ENCODE results near the gene KIF26A. TPM values are rescaled to one million over a fixed set of nuclear protein-coding genes. Genes with fewer than 3 reads are reported as not detected.
"Not testable (repeated sequence)": the region's sequence is repeated elsewhere in the genome, so short reads cannot be mapped to it uniquely, and the experiment has no call there.

Gene KIF26A
- total RNA-seq, 1 experiment from 2014 or later = 68.2 TPM

- H3K36me3 ChIP-seq = peaks cover 16% of the 10 kb centered on the region
- DNase-seq; H3K27ac ChIP-seq; H3K4me3 ChIP-seq; H3K27me3 ChIP-seq; H3K9me3 ChIP-seq (replicated peaks): not testable (repeated sequence)
- H3K4me1 ChIP-seq = peaks cover 33% of the 10 kb centered on the region
These were observed 87.1 kb downstream of the KIF26A start for GRCh38 chr14:104225278-104226190.

- peaks cover 26% of the 10 kb centered on the region for H3K36me3 ChIP-seq
- 0 out of 2 replicates have a peak, but pooled peaks cover 6% of the 10 kb centered on the region for H3K9me3 ChIP-seq (replicated peaks)
- peaks cover 21% of the 10 kb centered on the region for H3K4me1 ChIP-seq
- no peak for DNase-seq
- no peaks in the 10 kb centered on the region for H3K27me3 ChIP-seq
- H3K4me3 ChIP-seq = no peak overlapping the region
- no peak overlapping the region for H3K27ac ChIP-seq
These were observed 88.3 kb downstream of the KIF26A start for GRCh38 chr14:104226421-104227383.

DNA sequence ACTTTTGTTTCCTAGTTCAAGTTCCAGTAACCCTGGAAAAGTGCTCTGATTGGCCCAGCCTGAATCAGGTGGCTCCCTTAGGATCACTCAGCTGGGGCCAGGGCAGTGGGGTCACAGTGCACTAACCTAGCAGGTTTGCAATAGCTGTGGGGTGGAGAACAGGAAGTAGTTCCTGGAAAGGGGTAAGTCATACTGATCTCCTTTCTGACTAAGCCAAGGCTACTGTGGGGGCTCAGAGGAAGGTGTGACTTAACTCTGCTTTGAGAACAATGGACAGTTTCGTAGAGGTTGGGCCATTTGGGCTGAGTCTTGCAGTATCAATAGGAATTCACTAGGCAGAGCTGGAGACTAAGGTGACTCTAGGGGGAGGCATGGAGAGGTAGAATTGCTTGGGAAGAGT lies 89.4 kb downstream of the KIF26A start:
- no peaks in the 10 kb centered on the region for H3K27me3 ChIP-seq
- peaks cover 10% of the 10 kb centered on the region for H3K4me1 ChIP-seq
- no peak overlapping the region for H3K27ac ChIP-seq
- H3K36me3 ChIP-seq = peaks cover 36% of the 10 kb centered on the region
- H3K4me3 ChIP-seq = no peak overlapping the region
- no peak for DNase-seq
- peaks cover 15% of the 10 kb centered on the region for H3K9me3 ChIP-seq (replicated peaks)

DNA sequence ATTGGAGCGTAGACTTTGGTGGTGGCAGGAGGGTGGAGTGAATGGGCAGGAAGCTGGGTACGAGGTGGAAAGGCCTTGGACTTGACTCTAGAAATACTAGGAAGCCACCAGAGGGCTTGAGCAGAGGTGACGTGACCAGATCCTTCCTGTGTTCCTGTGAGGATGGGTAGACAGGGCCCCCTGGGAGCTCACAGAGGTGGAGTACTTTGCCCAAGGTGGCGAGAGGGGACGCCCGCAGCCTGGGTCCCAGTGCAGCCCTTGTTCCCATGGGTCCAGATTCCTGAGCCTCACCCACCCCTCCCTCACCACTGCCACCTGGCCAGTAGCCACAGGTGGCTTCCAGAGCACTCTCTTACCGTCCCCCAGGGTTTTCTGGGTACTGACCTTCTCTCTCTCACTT lies 89.8 kb downstream of the KIF26A start:
- Histone ChIP-seq H3K9me3 (replicated peaks) (peaks cover 19% of the 10 kb centered on the region), H3K27me3 (no peaks in the 10 kb centered on the region), H3K36me3 (peaks cover 36% of the 10 kb centered on the region), H3K4me1 (peaks cover 7% of the 10 kb centered on the region; the same call in 1 of the 2 replicates), H3K4me3 (no peak overlapping the region), H3K27ac (no peak overlapping the region)
- DNase-seq = no peak

GRCh38 chr14:104228716-104229533 lies 90.5 kb downstream of the KIF26A start:
- Histone ChIP-seq H3K36me3 (peaks cover 36% of the 10 kb centered on the region), H3K27me3 (no peaks in the 10 kb centered on the region), H3K4me3 (no peak overlapping the region), H3K9me3 (replicated peaks) (peaks cover 24% of the 10 kb centered on the region), H3K4me1 (peaks cover 7% of the 10 kb centered on the region; the same call in 1 of the 2 replicates), H3K27ac (no peak overlapping the region)
- no peak for DNase-seq

DNA sequence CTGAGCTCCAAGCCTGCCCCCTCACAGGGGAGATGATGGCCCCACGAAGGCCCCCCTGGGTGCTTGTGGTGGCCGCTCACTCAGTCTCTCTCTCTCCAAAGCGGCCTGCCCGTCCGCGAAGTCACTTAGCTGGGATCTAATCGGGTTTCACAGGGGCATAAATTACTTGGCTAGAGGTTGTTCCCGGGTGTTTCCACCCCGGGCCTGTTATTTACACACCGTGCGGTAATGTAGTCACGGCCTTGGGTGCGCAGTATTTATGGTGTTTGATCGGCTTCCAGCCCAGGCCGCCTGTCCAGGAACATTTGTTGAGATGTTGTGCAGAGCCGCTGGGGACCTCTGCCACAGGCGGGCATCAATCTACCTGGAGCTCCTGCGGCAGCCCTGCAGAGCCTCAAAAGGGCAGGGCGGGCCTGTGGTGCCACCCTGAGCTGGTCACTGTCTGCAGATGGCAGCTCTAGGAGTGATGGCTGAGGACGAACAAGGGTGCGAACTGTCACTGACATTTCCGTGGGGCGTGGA lies 91.2 kb downstream of the KIF26A start:
- H3K36me3 ChIP-seq = peaks cover 40% of the 10 kb centered on the region
- no peak overlapping the region for H3K4me3 ChIP-seq
- no peak overlapping the region for H3K27ac ChIP-seq
- peaks cover 31% of the 10 kb centered on the region for H3K9me3 ChIP-seq (replicated peaks)
- peaks cover 3% of the 10 kb centered on the region; the same call in 1 of the 2 replicates for H3K4me1 ChIP-seq
- no peak for DNase-seq
- no peaks in the 10 kb centered on the region for H3K27me3 ChIP-seq

GRCh38 chr14:104230119-104230815 lies 91.9 kb downstream of the KIF26A start:
- Histone ChIP-seq H3K9me3 (replicated peaks) (peaks cover 36% of the 10 kb centered on the region), H3K27ac (no peak overlapping the region), H3K27me3 (no peaks in the 10 kb centered on the region), H3K36me3 (peaks cover 45% of the 10 kb centered on the region), H3K4me3 (no peak overlapping the region), H3K4me1 (no peaks in the 10 kb centered on the region)
- DNase-seq = no peak

Other genes with a start within 250 kb of the KIF26A start
- gene TDRD9, start 210.1 kb upstream of the KIF26A start, total RNA-seq (2014; rRNA removed; shearing (Covaris generic)) = not detected in 2 replicates
- not detected in 2 replicates for gene RD3L, start 196.1 kb upstream of the KIF26A start, total RNA-seq (2014; rRNA removed; shearing (Covaris generic))
- 0.35 and 0.51 TPM in 2 replicates for gene ASPG, start 52.9 kb upstream of the KIF26A start, total RNA-seq (2014; rRNA removed; shearing (Covaris generic))

All from SJCRH30 (cell line).